ENCODE results near the gene RAP1GAP2. TPM values are rescaled to one million over a fixed set of nuclear protein-coding genes. Genes with fewer than 3 reads are reported as not detected.
A peak's percentile ranks its signal among the peaks of the same experiment; 100 is the strongest.
"Not testable (repeated sequence)": the region's sequence is repeated elsewhere in the genome, so short reads cannot be mapped to it uniquely, and the experiment has no call there.

RAP1GAP2 gene
- total RNA-seq, 4 donors from 2014 or later = 10.8 to 18.3 (median 12.6) TPM

DNA sequence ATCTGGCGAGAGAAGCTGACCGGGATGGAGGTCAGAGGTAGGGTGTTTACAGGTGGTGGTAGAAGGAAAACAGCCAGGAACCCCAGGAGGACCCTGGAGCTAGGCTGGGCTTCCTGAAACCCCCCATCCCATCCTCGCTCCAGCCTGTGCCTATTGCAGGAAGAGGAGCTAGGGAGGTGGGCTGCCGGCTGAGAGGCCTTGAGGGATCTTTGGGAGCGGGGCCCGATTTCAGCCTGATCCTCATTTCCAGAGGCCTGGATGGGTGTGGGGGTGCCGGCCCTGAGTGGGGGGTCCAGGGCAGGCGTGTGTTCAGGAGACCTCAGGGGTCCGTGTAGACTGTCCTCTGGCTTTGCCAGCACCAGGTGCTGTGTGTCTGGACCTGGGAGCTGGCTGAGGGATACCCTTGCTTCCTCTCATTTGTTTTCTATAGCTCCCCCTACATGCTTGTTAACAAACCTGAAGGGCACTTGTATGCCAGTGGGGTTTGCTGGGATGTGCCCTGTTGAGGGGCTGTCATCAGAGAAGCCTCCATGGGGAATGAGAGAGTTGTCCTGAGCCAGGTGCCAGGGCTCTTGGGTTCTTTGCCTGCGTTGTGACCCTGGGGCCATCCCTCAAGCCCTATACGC, 18.9 kb upstream of the RAP1GAP2 start:
- WGBS = 25% methylated on average over 7 of the region's 11 CpGs
- H3K27me3 ChIP-seq = peaks cover 66% of the 10 kb centered on the region

DNA sequence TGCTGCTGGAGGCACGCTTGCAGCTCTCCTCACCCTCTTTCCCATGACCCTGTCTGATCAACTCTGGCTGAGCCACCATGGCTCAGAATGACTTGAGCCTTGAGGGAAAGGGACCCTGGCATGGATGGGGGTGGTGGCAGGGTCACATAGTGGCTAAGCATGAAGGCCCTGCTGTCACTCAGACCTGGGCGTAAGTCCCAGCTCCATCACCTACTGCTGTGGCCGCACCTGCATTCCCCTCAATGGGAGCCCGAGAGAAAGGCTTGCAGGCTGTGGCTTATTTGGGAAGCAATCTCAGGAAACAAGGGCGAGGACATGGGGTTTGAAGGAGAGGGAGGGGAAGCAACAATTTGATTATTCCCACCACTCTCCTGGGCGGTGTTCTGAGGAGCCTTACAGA, 17.7 kb upstream of the RAP1GAP2 start:
- 77% methylated on average over 4 of the region's 6 CpGs for WGBS
- TF ChIP-seq CTCF (IDR thresholded peaks at IDR 0.05) = no peak
- TF ChIP-seq POLR2A (IDR thresholded peaks at IDR 0.05) = no peak
- no peak for TF ChIP-seq EP300 (IDR thresholded peaks at IDR 0.05)
- TF ChIP-seq POLR2AphosphoS5 (IDR thresholded peaks at IDR 0.05) = no peak
- no peak overlapping the region for H3K4me3 ChIP-seq
- no peak overlapping the region for H3K27ac ChIP-seq
- no peaks in the 10 kb centered on the region for H3K9me3 ChIP-seq
- DNase-seq (ENCODE audit: low spot score in 2 of 2) = no peak
- peaks cover 61% of the 10 kb centered on the region for H3K27me3 ChIP-seq
- peaks cover 10% of the 10 kb centered on the region for H3K4me1 ChIP-seq
- no peaks in the 10 kb centered on the region for H3K36me3 ChIP-seq

More for the DNA sequence above, 18.9 kb upstream of the RAP1GAP2 start:
- H3K36me3 ChIP-seq = no peaks in the 10 kb centered on the region
- DNase-seq (ENCODE audit: low spot score in 2 of 2) = no peak
- no peak for TF ChIP-seq CTCF (IDR thresholded peaks at IDR 0.05)
- TF ChIP-seq POLR2A (IDR thresholded peaks at IDR 0.05) = no peak
- peak overlapping the region; percentile 37 for H3K4me3 ChIP-seq
- H3K9me3 ChIP-seq = no peaks in the 10 kb centered on the region
- no peak overlapping the region for H3K27ac ChIP-seq
- peaks cover 10% of the 10 kb centered on the region for H3K4me1 ChIP-seq

- WGBS = 79% methylated on average over 7 of the region's 7 CpGs
- H3K36me3 ChIP-seq = no peaks in the 10 kb centered on the region
- DNase-seq (ENCODE audit: low spot score in 2 of 2) = no peak
- peaks cover 51% of the 10 kb centered on the region for H3K27me3 ChIP-seq
- H3K4me3 ChIP-seq = no peak overlapping the region
- peaks cover 10% of the 10 kb centered on the region for H3K4me1 ChIP-seq
- no peaks in the 10 kb centered on the region for H3K9me3 ChIP-seq
- TF ChIP-seq CTCF (IDR thresholded peaks at IDR 0.05) (no peak), POLR2A (IDR thresholded peaks at IDR 0.05) (no peak), POLR2AphosphoS5 (IDR thresholded peaks at IDR 0.05) (no peak), EP300 (IDR thresholded peaks at IDR 0.05) (no peak)
- H3K27ac ChIP-seq = no peak overlapping the region
Measured at GRCh38 chr17:2779545-2779944, 16.7 kb upstream of the RAP1GAP2 start.

GRCh38 chr17:2780256-2780655, 16.0 kb upstream of the RAP1GAP2 start:
- Histone ChIP-seq H3K36me3 (no peaks in the 10 kb centered on the region), H3K27me3 (peaks cover 45% of the 10 kb centered on the region), H3K27ac (no peak overlapping the region), H3K9me3 (no peaks in the 10 kb centered on the region), H3K4me3 (no peak overlapping the region), H3K4me1 (peaks cover 10% of the 10 kb centered on the region)
- no peak for DNase-seq (ENCODE audit: low spot score in 2 of 2)
- TF ChIP-seq CTCF (IDR thresholded peaks at IDR 0.05) = no peak
- TF ChIP-seq POLR2A (IDR thresholded peaks at IDR 0.05) = no peak
- no peak for TF ChIP-seq EP300 (IDR thresholded peaks at IDR 0.05)
- TF ChIP-seq POLR2AphosphoS5 (IDR thresholded peaks at IDR 0.05) = no peak
- WGBS = 80% methylated on average over 12 of the region's 12 CpGs

DNA sequence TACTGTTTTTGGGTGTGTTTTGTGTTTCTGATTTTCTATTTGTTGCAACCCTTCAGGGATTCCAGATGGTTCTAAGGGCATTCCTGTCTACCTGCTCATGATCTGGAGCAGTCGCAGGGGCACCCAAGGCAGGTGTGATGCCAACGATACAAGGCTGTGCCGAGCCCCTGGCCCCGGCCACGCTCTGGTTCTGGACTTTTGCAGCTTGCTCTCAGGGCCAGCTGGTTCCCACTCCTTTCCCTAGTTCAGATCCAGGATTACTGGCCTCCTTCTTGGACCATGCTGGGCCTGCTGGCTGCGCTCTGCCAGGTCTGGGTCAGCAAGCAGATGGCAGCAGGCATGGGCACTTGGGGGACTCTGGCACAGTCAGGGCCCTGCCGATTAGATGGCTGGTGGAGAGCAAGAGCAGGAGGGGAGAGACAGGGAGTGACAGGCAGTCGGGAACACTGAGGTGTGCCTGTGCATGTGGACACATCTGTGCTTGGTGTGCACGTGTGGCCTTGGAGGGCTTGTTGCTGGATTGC, 15.2 kb upstream of the RAP1GAP2 start:
- H3K27me3 ChIP-seq = peaks cover 37% of the 10 kb centered on the region
- peaks cover 11% of the 10 kb centered on the region for H3K4me1 ChIP-seq
- no peak for DNase-seq (ENCODE audit: low spot score in 2 of 2)
- no peak overlapping the region for H3K27ac ChIP-seq
- H3K36me3 ChIP-seq = no peaks in the 10 kb centered on the region
- H3K4me3 ChIP-seq = no peak overlapping the region
- no peaks in the 10 kb centered on the region for H3K9me3 ChIP-seq
- WGBS = 89% methylated on average over 8 of the region's 9 CpGs
- no peak for TF ChIP-seq CTCF (IDR thresholded peaks at IDR 0.05)

- not testable (repeated sequence) for H3K27ac ChIP-seq; H3K36me3 ChIP-seq; H3K9me3 ChIP-seq; DNase-seq (ENCODE audit: low spot score in 2 of 2); H3K4me3 ChIP-seq
- H3K27me3 ChIP-seq = peaks cover 31% of the 10 kb centered on the region
- 89% methylated on average over 10 of the region's 15 CpGs for WGBS
- peaks cover 12% of the 10 kb centered on the region for H3K4me1 ChIP-seq
Measured at GRCh38 chr17:2781598-2781997, 14.6 kb upstream of the RAP1GAP2 start.
